ENCODE measurements around the gene ATXN2L. TPM values are rescaled to one million over a fixed set of nuclear protein-coding genes. Genes with fewer than 3 reads are reported as not detected.
A peak's percentile ranks its signal among the peaks of the same experiment; 100 is the strongest.

ATXN2L gene
- total and polyA plus RNA-seq, 2 of the 13 experiments (the other 11 are each of a cell fraction or from before 2014, with no cell fraction given), result 40.8 to 55.1 TPM

- TF ChIP-seq ZNF639 (CRISPR knock-in tag; conservative IDR thresholded peaks at IDR 0.05), result no peak; the same call in 1 of the 2 replicates
- TF ChIP-seq ZSCAN21 (CRISPR knock-in tag; IDR thresholded peaks at IDR 0.05; ENCODE audit: borderline replicate concordance), result no peak
- no peak for TF ChIP-seq SNAPC4 (CRISPR knock-in tag; IDR thresholded peaks at IDR 0.05)
- TF ChIP-seq ZNF143 (CRISPR knock-in tag; IDR thresholded peaks at IDR 0.05), result no peak
- no peak for TF ChIP-seq NFYB (CRISPR knock-in tag; IDR thresholded peaks at IDR 0.05)
- TF ChIP-seq ATF7-NPFF (CRISPR knock-in tag; IDR thresholded peaks at IDR 0.05; ENCODE audit: low read depth), result peak; percentile 62; the same call in 1 of the 2 replicates
- TF ChIP-seq ZNF724P (CRISPR knock-in tag; IDR thresholded peaks at IDR 0.05; ENCODE audit: borderline replicate concordance), result peak; percentile 56; the same call in 1 of the 2 replicates
- no peak for TF ChIP-seq CSRNP2 (CRISPR knock-in tag; conservative IDR thresholded peaks at IDR 0.05; ENCODE audit: low read depth)
- 0 out of 2 replicates have a peak, but pooled peaks have one; percentile 61 for TF ChIP-seq MEF2D (CRISPR knock-in tag; IDR thresholded peaks at IDR 0.05)
- TF ChIP-seq PCBP2 (optimal IDR thresholded peaks at IDR 0.05; ENCODE audit: low read depth, low read length, poor library complexity, severe bottlenecking), result no peak
- TF ChIP-seq ZFP90 (CRISPR knock-in tag; IDR thresholded peaks at IDR 0.05; ENCODE audit: borderline replicate concordance), result 0 out of 2 replicates have a peak, but pooled peaks have one; percentile 42
- TF ChIP-seq ARID2 (CRISPR knock-in tag; IDR thresholded peaks at IDR 0.05; ENCODE audit: borderline replicate concordance), result no peak
- no peak for TF ChIP-seq HIC2 (CRISPR knock-in tag; IDR thresholded peaks at IDR 0.05; ENCODE audit: low read depth)
- peak; percentile 30; the same call in 1 of the 2 replicates for TF ChIP-seq RARA (CRISPR knock-in tag; IDR thresholded peaks at IDR 0.05)
- TF ChIP-seq ZKSCAN5 (CRISPR knock-in tag; IDR thresholded peaks at IDR 0.05), result no peak
- no peak for TF ChIP-seq DNMT1 (CRISPR knock-in tag; IDR thresholded peaks at IDR 0.05)
- no peak for TF ChIP-seq ZNF562 (CRISPR knock-in tag; IDR thresholded peaks at IDR 0.05; ENCODE audit: borderline replicate concordance)
- no peak for TF ChIP-seq SOX13 (IDR thresholded peaks at IDR 0.05)
- TF ChIP-seq SOX13 (CRISPR knock-in tag; conservative IDR thresholded peaks at IDR 0.05 in 1 of 2, IDR thresholded peaks at IDR 0.05 in 1 of 2), result peak in 1 of 2 experiments; percentile 34; a peak in 1 of 4 replicates
These were observed 43.1 kb downstream of the ATXN2L start (continued) for GRCh38 chr16:28865722-28866453.
